Neural progenitor cell (in vitro differentiated cells): Measurements from ENCODE around the gene RET.

Experiments used
- CTCF ChIP-seq: fragments of 200-600 bp; sonication (generic); IDR thresholded peaks from 2 replicates; pipeline ENCODE4 v1.5.1; 2017; ENCODE audit warnings: antibody characterized with exemption, mild to moderate bottlenecking
- EZH2 ChIP-seq: fragments of 200-600 bp; sonication (generic); IDR thresholded peaks from 2 replicates; pipeline ENCODE4 v1.6.1; 2017; ENCODE audit warnings: antibody characterized with exemption, mild to moderate bottlenecking, moderate library complexity
- EZH2phosphoT487 ChIP-seq: fragments of 200-600 bp; sonication (generic); IDR thresholded peaks from 2 replicates; pipeline ENCODE4 v1.6.1; 2017; ENCODE audit warnings: antibody characterized with exemption

DNA sequence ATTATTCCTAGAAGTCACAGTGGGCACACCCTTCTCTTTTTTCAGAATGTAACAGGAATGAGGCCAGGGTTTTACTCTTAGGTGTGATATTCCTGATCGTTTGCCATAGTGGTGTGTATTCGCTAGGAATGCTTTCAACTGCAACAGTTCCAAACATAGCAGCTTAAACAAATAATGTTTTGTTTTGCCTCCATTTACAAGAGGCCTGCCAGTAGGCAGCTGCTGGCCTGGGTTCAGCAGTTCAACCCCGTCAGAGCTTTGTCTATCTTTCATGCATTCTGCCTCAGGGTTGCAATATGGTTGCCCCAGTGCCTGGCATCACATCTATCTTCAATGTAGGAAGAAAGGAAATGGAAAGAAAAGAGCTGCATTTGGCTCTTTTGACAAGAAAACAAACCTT, 21.7 kb upstream of the RET start:
- no peak for TF ChIP-seq CTCF
- TF ChIP-seq EZH2: no peak
- TF ChIP-seq EZH2phosphoT487: no peak
